PC-9 (cell line): ENCODE results near the gene COQ4.

ENCODE experiments used
- CTCF ChIP-seq: fragments of 200-600 bp; sonication (generic); conservative IDR thresholded peaks from 2 replicates; pipeline ENCODE4 v1.6.1; 2017; ENCODE audit warnings: mixed run types, antibody characterized with exemption, mild to moderate bottlenecking, moderate library complexity
- EZH2 ChIP-seq: fragments of 200-600 bp; sonication (generic); IDR thresholded peaks from 2 replicates; pipeline ENCODE4 v1.8.0; 2017; ENCODE audit warnings: antibody characterized with exemption, low read depth

DNA sequence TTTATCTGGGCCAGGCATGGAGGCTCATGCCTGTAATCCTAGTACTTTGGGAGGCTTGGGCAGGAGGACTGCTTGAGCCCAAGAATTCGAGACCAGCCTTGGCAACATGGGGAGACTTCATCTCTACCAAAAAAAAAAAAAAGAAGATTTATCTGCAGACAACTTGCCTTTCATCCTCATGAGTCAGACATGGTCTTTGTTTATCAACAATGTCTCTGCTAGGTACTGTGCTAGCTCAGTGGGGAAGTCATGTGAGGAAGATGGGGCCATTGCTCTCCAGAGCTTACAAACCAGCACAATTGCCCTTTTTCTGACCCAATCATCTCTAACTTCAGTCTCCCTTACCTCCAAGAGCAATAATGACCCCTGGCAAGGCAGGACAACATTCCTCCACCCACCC is 50.1 kb downstream of the COQ4 start:
- TF ChIP-seq CTCF (no peak), EZH2 (no peak)
